Measurements from ENCODE around the gene SMCO1.
A peak's percentile ranks its signal among the peaks of the same experiment; 100 is the strongest.
"Not testable (repeated sequence)": the region's sequence is repeated elsewhere in the genome, so short reads cannot be mapped to it uniquely, and the experiment has no call there.

SMCO1 gene

GRCh38 chr3:196553551-196553950 is 38.4 kb upstream of the SMCO1 start (continued):
- no peak for TF ChIP-seq POU6F1 (CRISPR knock-in tag; IDR thresholded peaks at IDR 0.05; ENCODE audit: borderline replicate concordance, low read depth)
- TF ChIP-seq OSR1 (CRISPR knock-in tag; IDR thresholded peaks at IDR 0.05), result no peak
- no peak for TF ChIP-seq RARB (CRISPR knock-in tag; IDR thresholded peaks at IDR 0.05)
- no peak for TF ChIP-seq ZNF70 (CRISPR knock-in tag; IDR thresholded peaks at IDR 0.05)
- TF ChIP-seq ISL1 (CRISPR knock-in tag; IDR thresholded peaks at IDR 0.05), result no peak
- no peak for TF ChIP-seq ZC3H10 (CRISPR knock-in tag; IDR thresholded peaks at IDR 0.05)
- no peak for TF ChIP-seq SNAI2 (CRISPR knock-in tag; IDR thresholded peaks at IDR 0.05)
- TF ChIP-seq CSDC2 (CRISPR knock-in tag; IDR thresholded peaks at IDR 0.05), result no peak

GRCh38 chr3:196552253-196552652 is 37.1 kb upstream of the SMCO1 start:
- ATAC-seq, result no peak
- TF ChIP-seq TSHZ2 (CRISPR knock-in tag; IDR thresholded peaks at IDR 0.05) (no peak), ARNTL (CRISPR knock-in tag; IDR thresholded peaks at IDR 0.05; ENCODE audit: borderline replicate concordance, low read depth) (no peak), PPARA (CRISPR knock-in tag; IDR thresholded peaks at IDR 0.05; ENCODE audit: borderline replicate concordance) (no peak)

- ATAC-seq, result not testable (repeated sequence)
Observed at GRCh38 chr3:196550172-196550571, 35.0 kb upstream of the SMCO1 start.

- not testable (repeated sequence) for ATAC-seq
Observed at GRCh38 chr3:196549312-196549711, 34.2 kb upstream of the SMCO1 start.

- ATAC-seq, result peak; percentile 45; the same call in 2 of the 3 replicates
Observed at GRCh38 chr3:196547067-196547466, 31.9 kb upstream of the SMCO1 start.

More at GRCh38 chr3:196547067-196547466, 31.9 kb upstream of the SMCO1 start:
- no peak for TF ChIP-seq ZNF8 (CRISPR knock-in tag; IDR thresholded peaks at IDR 0.05)
- TF ChIP-seq SNAI2 (CRISPR knock-in tag; IDR thresholded peaks at IDR 0.05), result no peak
- TF ChIP-seq ZFP3 (CRISPR knock-in tag; IDR thresholded peaks at IDR 0.05), result no peak
- TF ChIP-seq BACH2 (CRISPR knock-in tag; IDR thresholded peaks at IDR 0.05; ENCODE audit: borderline replicate concordance), result no peak
- TF ChIP-seq ZFP30 (CRISPR knock-in tag; IDR thresholded peaks at IDR 0.05), result no peak
- no peak for TF ChIP-seq PPARA (CRISPR knock-in tag; IDR thresholded peaks at IDR 0.05; ENCODE audit: borderline replicate concordance)
- TF ChIP-seq RARB (CRISPR knock-in tag; IDR thresholded peaks at IDR 0.05), result no peak
- no peak for TF ChIP-seq CREB5 (CRISPR knock-in tag; IDR thresholded peaks at IDR 0.05; ENCODE audit: low read depth)
- no peak for TF ChIP-seq CSRNP3 (CRISPR knock-in tag; IDR thresholded peaks at IDR 0.05)
- TF ChIP-seq ZNF70 (CRISPR knock-in tag; IDR thresholded peaks at IDR 0.05), result no peak
- no peak for TF ChIP-seq ARNTL (CRISPR knock-in tag; IDR thresholded peaks at IDR 0.05; ENCODE audit: borderline replicate concordance, low read depth)
- no peak for TF ChIP-seq ZNF565 (CRISPR knock-in tag; conservative IDR thresholded peaks at IDR 0.05; ENCODE audit: low read depth)
- no peak for TF ChIP-seq ZC3H10 (CRISPR knock-in tag; IDR thresholded peaks at IDR 0.05)
- TF ChIP-seq TSHZ2 (CRISPR knock-in tag; IDR thresholded peaks at IDR 0.05), result no peak
- no peak for TF ChIP-seq GLIS3 (CRISPR knock-in tag; IDR thresholded peaks at IDR 0.05)
- no peak for TF ChIP-seq OSR1 (CRISPR knock-in tag; IDR thresholded peaks at IDR 0.05)
- TF ChIP-seq TCF4 (CRISPR knock-in tag; IDR thresholded peaks at IDR 0.05; ENCODE audit: borderline replicate concordance), result no peak

All from SK-N-SH treated with all-trans-retinoic acid at 6 μM for 48 hours (cell line).